Calu3 (cell line): ENCODE results near the gene PROM2. TPM values are rescaled to one million over a fixed set of nuclear protein-coding genes. Genes with fewer than 3 reads are reported as not detected.
A peak's percentile ranks its signal among the peaks of the same experiment; 100 is the strongest.

ENCODE experiments used
- BruUV-seq: library from RNA; stranded (reverse); fragments of 400-500 nt; replicated peaks from 2 replicates; lab custom pipeline; 2021; lab: Mats Ljungman, UMichigan
- CTCF ChIA-PET: fragments of 300-600 bp; sonication (Branson Sonifier 250); formaldehyde crosslinking; loops from one replicate; lab custom pipeline; 2022; ENCODE audit warnings: antibody characterized with exemption; lab: Charles Lee
- DNase-seq: peaks from one replicate; pipeline ENCODE4 v3.0.0; 2022
- H3K27ac Mint-ChIP-seq: one replicate; pipeline ENCODE4 v1.8.0; 2022; ENCODE audit warnings: mixed read lengths; ENCODE audit not compliant: unreplicated experiment
- H3K27me3 Mint-ChIP-seq: one replicate; pipeline ENCODE4 v1.8.0; 2022; ENCODE audit warnings: mixed read lengths; ENCODE audit not compliant: unreplicated experiment
- H3K36me3 Mint-ChIP-seq: one replicate; pipeline ENCODE4 v1.8.0; 2022; ENCODE audit warnings: mild to moderate bottlenecking, moderate library complexity, mixed read lengths; ENCODE audit not compliant: insufficient read depth, unreplicated experiment
- H3K4me1 Mint-ChIP-seq: one replicate; pipeline ENCODE4 v1.8.0; 2022; ENCODE audit warnings: mild to moderate bottlenecking, low read depth, mixed read lengths; ENCODE audit not compliant: unreplicated experiment
- H3K4me3 Mint-ChIP-seq: one replicate; pipeline ENCODE4 v1.8.0; 2022; ENCODE audit warnings: mild to moderate bottlenecking, low read depth, moderate library complexity, mixed read lengths; ENCODE audit not compliant: unreplicated experiment
- H3K9me3 Mint-ChIP-seq: one replicate; pipeline ENCODE4 v1.8.0; 2022; ENCODE audit warnings: low read depth, mixed read lengths; ENCODE audit not compliant: unreplicated experiment
- CTCF ChIP-seq: fragments of 200-600 bp; IDR thresholded peaks from one replicate; pipeline ENCODE4 v1.8.0; 2022; ENCODE audit warnings: antibody characterized with exemption; ENCODE audit not compliant: unreplicated experiment
- intact Hi-C: fragments of 100-400 bp; cut with micrococcal nuclease; formaldehyde crosslinking; loops from one replicate; pipeline ENCODE4 v1.10.0; 2022; ENCODE audit not compliant: unreplicated experiment
- total RNA-seq: library from RNA; stranded (reverse); gene quantifications from 2 replicates; pipeline ENCODE4 v1.2.3, GENCODE V29; 2022

The PROM2 gene
- total RNA-seq, 1 experiment from 2014 or later = 24.7 TPM

GRCh38 chr2:95314598-95314963, 40.3 kb downstream of the PROM2 start:
- BruUV-seq = no TSS peak

GRCh38 chr2:95314964-95315611, 40.8 kb downstream of the PROM2 start:
- Mint-ChIP-seq H3K4me1 (peaks cover 26% of the 10 kb centered on the region), H3K27ac (no peak overlapping the region), H3K9me3 (no peaks in the 10 kb centered on the region), H3K4me3 (no peak overlapping the region), H3K36me3 (no peaks in the 10 kb centered on the region), H3K27me3 (peaks cover 55% of the 10 kb centered on the region)
- intact Hi-C loops = loop anchor here (1.0 to 5.0 kb wide), 2 partner anchors 43 to 84 kb away; partner anchors contain the start of gene PROM2
- CTCF ChIA-PET = interaction anchor here (0.7 to 1.3 kb wide), 3 partner anchors 25 to 193 kb away, joined by 4 to 20 read pairs (median 7); no protein-coding TSS in a partner anchor
- DNase-seq = peak; percentile 78
- BruUV-seq = no TSS peak
- TF ChIP-seq CTCF = peak; percentile 72

More at GRCh38 chr2:95314598-95314963, 40.3 kb downstream of the PROM2 start:
- peaks cover 26% of the 10 kb centered on the region for H3K4me1 Mint-ChIP-seq
- peaks cover 55% of the 10 kb centered on the region for H3K27me3 Mint-ChIP-seq
- no peak overlapping the region for H3K27ac Mint-ChIP-seq
- no peak overlapping the region for H3K4me3 Mint-ChIP-seq
- TF ChIP-seq CTCF = no peak
- CTCF ChIA-PET = interaction anchor here (1.1 to 1.3 kb wide), 2 partner anchors 83 to 192 kb away, joined by 7 to 20 read pairs; no protein-coding TSS in a partner anchor
- intact Hi-C loops = no loop called here
- H3K9me3 Mint-ChIP-seq = no peaks in the 10 kb centered on the region
- DNase-seq = no peak
- H3K36me3 Mint-ChIP-seq = no peaks in the 10 kb centered on the region

- H3K4me1 Mint-ChIP-seq = peaks cover 23% of the 10 kb centered on the region
- no peak for TF ChIP-seq CTCF
- no peaks in the 10 kb centered on the region for H3K36me3 Mint-ChIP-seq
Observed at GRCh38 chr2:95315801-95316411, 41.7 kb downstream of the PROM2 start.

GRCh38 chr2:95316466-95317122, 42.3 kb downstream of the PROM2 start:
- H3K36me3 Mint-ChIP-seq = no peaks in the 10 kb centered on the region
- DNase-seq = no peak
- CTCF ChIA-PET = interaction anchor here (1.9 kb wide), 1 partner anchor 85 kb away, joined by 6 read pairs; no protein-coding TSS in a partner anchor
- H3K27ac Mint-ChIP-seq = no peak overlapping the region
- intact Hi-C loops = loop anchor here (5.0 kb wide), 1 partner anchor 44 kb away; the partner anchor contains the start of gene PROM2
- no TSS peak for BruUV-seq
- H3K9me3 Mint-ChIP-seq = no peaks in the 10 kb centered on the region
- H3K4me3 Mint-ChIP-seq = no peak overlapping the region
- peaks cover 42% of the 10 kb centered on the region for H3K27me3 Mint-ChIP-seq
- peaks cover 17% of the 10 kb centered on the region for H3K4me1 Mint-ChIP-seq
- TF ChIP-seq CTCF = no peak

More at GRCh38 chr2:95315801-95316411, 41.7 kb downstream of the PROM2 start:
- intact Hi-C loops = loop anchor here (1.0 to 5.0 kb wide), 2 partner anchors 44 to 85 kb away; partner anchors contain the start of gene PROM2
- no peak for DNase-seq
- no peak overlapping the region for H3K27ac Mint-ChIP-seq
- no TSS peak for BruUV-seq
- CTCF ChIA-PET = interaction anchor here (0.7 to 1.9 kb wide), 3 partner anchors 25 to 194 kb away, joined by 4 to 7 read pairs (median 6); no protein-coding TSS in a partner anchor
- peaks cover 49% of the 10 kb centered on the region for H3K27me3 Mint-ChIP-seq
- H3K4me3 Mint-ChIP-seq = no peak overlapping the region
- H3K9me3 Mint-ChIP-seq = no peaks in the 10 kb centered on the region
